Naive thymus-derived CD8-positive, alpha-beta T cell (primary cell): ENCODE measurements around the gene LHX8. TPM values are rescaled to one million over a fixed set of nuclear protein-coding genes. Genes with fewer than 3 reads are reported as not detected.

Experiments
- ATAC-seq, 2 donors: fragments of 150-1000 bp; cut with Tn5 transposase in 1 of 2; sonication (Bioruptor Pico), chemical (Tn5 transposase) in 1 of 2; 1 replicate in 1 of 2; 2 replicates in 1 of 2; pipeline ENCODE4 v1.10.0; 2021; ENCODE audit warnings: mild to moderate bottlenecking in 2 of 2, moderate library complexity in 2 of 2
- POLR2A ChIA-PET: fragments of 350-600 bp; sonication (Branson Sonifier 250); formaldehyde crosslinking; loops from one replicate; lab custom pipeline; 2021; ENCODE audit warnings: antibody characterized with exemption; lab: Charles Lee
- DNase-seq, 10 donors: peaks; one replicate each; pipeline versions ENCODE4 v3.0.0 to v3.0.0-alpha.2; 2020 to 2022
- H3K27ac Mint-ChIP-seq, 10 donors: one replicate each; pipeline ENCODE4 v1.8.0; 2020 to 2022; ENCODE audit warnings: mild to moderate bottlenecking in 10 of 10, mixed read lengths in 10 of 10, moderate library complexity in 4 of 10, inconsistent platforms in 1 of 10
- H3K27me3 Mint-ChIP-seq, 5 donors: one replicate each; pipeline ENCODE4 v1.8.0; 2021 to 2022; ENCODE audit warnings: mixed read lengths in 5 of 5
- H3K36me3 Mint-ChIP-seq, 3 donors: one replicate each; pipeline ENCODE4 v1.8.0; 2020 to 2022; ENCODE audit warnings: mixed read lengths in 3 of 3, mild to moderate bottlenecking in 2 of 3, inconsistent platforms in 1 of 3
- H3K4me1 Mint-ChIP-seq, 4 donors: one replicate each; pipeline ENCODE4 v1.8.0; 2021 to 2022; ENCODE audit warnings: mixed read lengths in 4 of 4
- H3K4me3 Mint-ChIP-seq, 10 donors: one replicate each; pipeline ENCODE4 v1.8.0; 2020 to 2022; ENCODE audit warnings: mild to moderate bottlenecking in 10 of 10, mixed read lengths in 10 of 10, moderate library complexity in 6 of 10, inconsistent platforms in 1 of 10
- H3K9me3 Mint-ChIP-seq, 9 donors: one replicate each; pipeline ENCODE4 v1.8.0; 2020 to 2022; ENCODE audit warnings: mixed read lengths in 9 of 9, mild to moderate bottlenecking in 3 of 9, inconsistent platforms in 1 of 9, moderate library complexity in 1 of 9
- polyA plus RNA-seq, 3 donors: library from polyadenylated mRNA; unstranded; fragments of 300-500 nt; fragmentation: Illumina TruSeq; gene quantifications; one replicate each; pipeline ENCODE4 v1.2.3, GENCODE V29; 2021
- total RNA-seq, 8 experiments: library from RNA in 2 of 8; stranded (reverse) in 2 of 8; gene quantifications; one replicate each; pipeline ENCODE4 v1.2.3 and lab custom pipeline; 2021 to 2026

The LHX8 gene
- total and polyA plus RNA-seq, 5 experiments from 2014 or later: not detected

GRCh38 chr1:75126611-75127101 is 7.5 kb upstream of the LHX8 start:
- Mint-ChIP-seq H3K27ac (no peak overlapping the region), H3K9me3 (peaks cover 0 to 17% (median 6%) of the 10 kb centered on the region in 9 donors), H3K4me3 (no peak overlapping the region), H3K27me3 (peaks cover 33 to 68% (median 50%) of the 10 kb centered on the region in 5 donors), H3K4me1 (peaks cover 0 to 2% (median under 1%) of the 10 kb centered on the region in 4 donors), H3K36me3 (peaks cover 0 to 6% (median 4%) of the 10 kb centered on the region in 3 donors)
- no peak for DNase-seq
- POLR2A ChIA-PET: no interaction called here
- no peak for ATAC-seq

GRCh38 chr1:75127916-75128717 is 6.1 kb upstream of the LHX8 start:
- H3K36me3 Mint-ChIP-seq: peaks cover 0 to 20% (median 8%) of the 10 kb centered on the region in 3 donors
- ATAC-seq (no peak), DNase-seq (no peak)
- H3K27ac Mint-ChIP-seq: no peak overlapping the region
- POLR2A ChIA-PET: no interaction called here
- H3K4me1 Mint-ChIP-seq: peaks cover 0 to 10% (median 3%) of the 10 kb centered on the region in 4 donors
- peaks cover 47 to 83% (median 65%) of the 10 kb centered on the region in 5 donors for H3K27me3 Mint-ChIP-seq
- H3K4me3 Mint-ChIP-seq: no peak overlapping the region
- peaks cover 0 to 27% (median 10%) of the 10 kb centered on the region in 9 donors for H3K9me3 Mint-ChIP-seq

DNA sequence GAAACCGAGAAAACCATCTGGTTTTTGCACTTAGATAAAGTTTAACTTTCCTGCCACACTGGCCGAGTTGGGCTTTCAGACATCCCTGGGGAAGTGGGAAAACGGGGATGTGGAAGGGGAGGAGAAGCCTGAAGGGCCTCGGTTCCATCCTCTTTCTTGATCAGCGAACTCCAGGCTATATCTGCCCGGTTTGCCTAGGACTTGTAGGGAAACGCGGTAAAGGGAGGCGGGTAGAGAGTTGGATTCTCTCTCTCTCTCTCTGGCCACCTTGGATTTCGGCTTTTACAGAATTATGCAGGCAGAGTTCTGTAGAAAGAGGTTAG is 4.6 kb upstream of the LHX8 start:
- ATAC-seq (no peak), DNase-seq (no peak)
- H3K4me3 Mint-ChIP-seq: no peak overlapping the region
- peaks cover 56 to 95% (median 76%) of the 10 kb centered on the region in 5 donors for H3K27me3 Mint-ChIP-seq
- peaks cover 0 to 27% (median 10%) of the 10 kb centered on the region in 9 donors for H3K9me3 Mint-ChIP-seq
- peaks cover 0 to 20% (median 12%) of the 10 kb centered on the region in 3 donors for H3K36me3 Mint-ChIP-seq
- POLR2A ChIA-PET: no interaction called here
- H3K27ac Mint-ChIP-seq: no peak overlapping the region
- peaks cover 5 to 17% (median 5%) of the 10 kb centered on the region in 4 donors for H3K4me1 Mint-ChIP-seq

DNA sequence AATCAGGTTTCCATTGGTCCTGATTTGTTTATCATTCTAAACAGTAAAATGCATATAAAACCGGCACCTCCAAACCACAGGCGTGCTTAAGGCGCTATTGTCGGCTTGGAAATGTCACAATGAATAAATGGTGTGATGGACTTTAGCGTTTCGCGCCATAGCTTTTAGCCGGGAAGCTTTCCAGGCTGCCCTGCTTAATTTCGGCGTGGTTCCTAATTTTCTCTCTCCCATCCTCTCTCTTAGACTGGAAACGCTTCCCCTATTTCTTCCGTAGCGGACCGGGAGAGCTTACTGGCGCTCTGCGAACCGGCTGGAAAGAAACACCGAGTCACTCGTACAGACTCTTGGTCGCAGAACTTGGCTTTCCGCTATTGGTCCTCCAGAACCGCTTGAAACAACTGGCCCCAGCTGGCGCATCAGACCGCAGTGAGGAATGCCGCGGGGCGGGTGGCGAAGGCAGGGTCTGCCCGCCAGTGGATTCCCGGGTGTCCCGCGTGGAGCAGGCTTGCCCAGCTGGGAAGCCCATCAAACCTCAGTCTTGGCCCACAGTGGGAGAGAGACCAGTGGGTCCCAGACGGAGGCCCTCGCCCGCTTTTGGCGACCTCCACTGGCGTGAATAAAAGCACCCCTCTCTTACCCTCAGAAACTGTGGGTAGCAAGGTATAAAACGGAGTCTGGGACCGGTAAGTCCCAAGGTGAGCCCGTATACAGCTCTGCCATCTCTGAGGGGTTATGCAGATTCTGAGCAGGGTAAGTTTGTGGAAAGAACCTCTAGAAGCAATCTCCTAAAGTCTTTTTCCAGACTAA is 4.0 kb upstream of the LHX8 start:
- POLR2A ChIA-PET: no interaction called here

DNA sequence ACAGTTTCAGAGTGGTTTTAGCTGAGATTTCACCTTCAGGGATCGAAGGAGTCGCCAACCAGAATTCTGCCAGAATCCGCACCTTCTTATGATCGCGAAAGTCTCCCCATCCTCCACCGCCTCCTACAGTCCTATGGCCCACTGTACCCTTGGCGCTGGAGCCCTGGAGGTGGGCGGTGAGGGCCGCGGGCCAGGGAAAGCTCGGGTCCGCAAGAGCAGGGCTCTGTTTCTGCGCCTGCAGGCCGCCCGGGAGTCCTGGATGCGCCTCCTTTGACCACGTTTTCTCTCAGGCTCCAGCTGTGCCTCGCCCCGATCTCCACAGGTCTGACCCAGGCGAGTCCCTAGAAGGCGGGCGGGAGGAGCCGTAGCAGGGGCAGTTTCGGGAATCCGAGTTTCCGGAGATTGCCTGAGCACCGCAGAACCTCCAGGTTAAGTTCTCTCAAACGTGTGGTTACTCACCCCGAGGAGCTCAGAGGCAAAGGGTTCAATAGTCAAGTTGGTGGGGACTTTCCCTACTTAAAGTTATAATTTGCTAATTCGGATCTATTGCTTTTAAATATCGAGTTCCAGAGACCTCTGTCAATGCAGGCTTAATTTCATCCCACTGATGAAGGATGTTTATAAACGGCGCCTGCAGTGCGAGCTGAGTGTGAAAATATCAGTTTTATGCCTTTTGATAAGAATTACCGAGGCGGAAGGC is 3.2 kb upstream of the LHX8 start:
- POLR2A ChIA-PET: no interaction called here
- no peak for ATAC-seq
- Mint-ChIP-seq H3K36me3 (peaks cover 0 to 20% (median 12%) of the 10 kb centered on the region in 3 donors), H3K9me3 (peaks cover 0 to 21% (median 10%) of the 10 kb centered on the region in 9 donors), H3K4me3 (peak overlapping the region in 1 of 10 donors; percentile 29), H3K4me1 (peaks cover 5 to 20% (median 17%) of the 10 kb centered on the region in 4 donors), H3K27ac (no peak overlapping the region), H3K27me3 (peaks cover 56 to 95% (median 78%) of the 10 kb centered on the region in 5 donors)
- DNase-seq: no peak

More for the DNA sequence above, 4.0 kb upstream of the LHX8 start:
- H3K4me1 Mint-ChIP-seq: peaks cover 5 to 20% (median 10%) of the 10 kb centered on the region in 4 donors
- H3K4me3 Mint-ChIP-seq: no peak overlapping the region
- ATAC-seq (no peak), DNase-seq (no peak)
- H3K27ac Mint-ChIP-seq: no peak overlapping the region
- peaks cover 0 to 20% (median 12%) of the 10 kb centered on the region in 3 donors for H3K36me3 Mint-ChIP-seq
- H3K9me3 Mint-ChIP-seq: peaks cover 0 to 24% (median 10%) of the 10 kb centered on the region in 9 donors
- H3K27me3 Mint-ChIP-seq: peaks cover 56 to 95% (median 78%) of the 10 kb centered on the region in 5 donors

- Mint-ChIP-seq H3K27ac (no peak overlapping the region), H3K27me3 (peaks cover 56 to 98% (median 77%) of the 10 kb centered on the region in 5 donors), H3K4me1 (peaks cover 5 to 20% (median 19%) of the 10 kb centered on the region in 4 donors), H3K9me3 (peaks cover 0 to 21% (median 10%) of the 10 kb centered on the region in 9 donors), H3K36me3 (peaks cover 0 to 20% (median 12%) of the 10 kb centered on the region in 3 donors), H3K4me3 (no peak overlapping the region)
- ATAC-seq (no peak), DNase-seq (no peak)
- POLR2A ChIA-PET: no interaction called here
These were observed 2.5 kb upstream of the LHX8 start for GRCh38 chr1:75131565-75132241.

- POLR2A ChIA-PET: no interaction called here
- DNase-seq (no peak), ATAC-seq (no peak)
- Mint-ChIP-seq H3K4me1 (peaks cover 6 to 22% (median 20%) of the 10 kb centered on the region in 4 donors), H3K36me3 (peaks cover 0 to 20% (median 12%) of the 10 kb centered on the region in 3 donors), H3K27ac (no peak overlapping the region), H3K27me3 (peaks cover 54 to 98% (median 75%) of the 10 kb centered on the region in 5 donors), H3K9me3 (peaks cover 0 to 21% (median 7%) of the 10 kb centered on the region in 9 donors), H3K4me3 (peak overlapping the region in 1 of 10 donors; percentile 30)
These were observed 1.9 kb upstream of the LHX8 start for GRCh38 chr1:75132242-75132811.

- H3K4me3 Mint-ChIP-seq: no peak overlapping the region
- H3K9me3 Mint-ChIP-seq: peaks cover 0 to 21% (median 7%) of the 10 kb centered on the region in 9 donors
- no peak overlapping the region for H3K27ac Mint-ChIP-seq
- H3K27me3 Mint-ChIP-seq: peaks cover 54 to 98% (median 74%) of the 10 kb centered on the region in 5 donors
- POLR2A ChIA-PET: no interaction called here
- ATAC-seq (no peak), DNase-seq (no peak)
- H3K4me1 Mint-ChIP-seq: peaks cover 6 to 25% (median 20%) of the 10 kb centered on the region in 4 donors
- peaks cover 0 to 14% (median 12%) of the 10 kb centered on the region in 3 donors for H3K36me3 Mint-ChIP-seq
These were observed 1.2 kb upstream of the LHX8 start for GRCh38 chr1:75132812-75133619.

- peaks cover 49 to 83% (median 72%) of the 10 kb centered on the region in 5 donors for H3K27me3 Mint-ChIP-seq
- H3K4me1 Mint-ChIP-seq: peaks cover 6 to 25% (median 20%) of the 10 kb centered on the region in 4 donors
- H3K27ac Mint-ChIP-seq: no peak overlapping the region
- ATAC-seq: no peak
- POLR2A ChIA-PET: no interaction called here
- peak overlapping the region; percentile 39 to 79 (median 64) for H3K4me3 Mint-ChIP-seq
- H3K9me3 Mint-ChIP-seq: peaks cover 0 to 15% (median 2%) of the 10 kb centered on the region in 9 donors
- H3K36me3 Mint-ChIP-seq: peaks cover 0 to 14% (median 9%) of the 10 kb centered on the region in 3 donors
- DNase-seq: no peak
These were observed 722 bp downstream of the LHX8 start for GRCh38 chr1:75134647-75135572.

- H3K27ac Mint-ChIP-seq: peak overlapping the region in 1 of 10 donors; percentile 74
- H3K4me3 Mint-ChIP-seq: peak overlapping the region; percentile 48 to 79 (median 64)
- DNase-seq (no peak), ATAC-seq (no peak)
- peaks cover 0 to 15% (median 2%) of the 10 kb centered on the region in 9 donors for H3K9me3 Mint-ChIP-seq
- peaks cover 0 to 14% (median 9%) of the 10 kb centered on the region in 3 donors for H3K36me3 Mint-ChIP-seq
- POLR2A ChIA-PET: no interaction called here
- H3K4me1 Mint-ChIP-seq: peaks cover 6 to 25% (median 20%) of the 10 kb centered on the region in 4 donors
- H3K27me3 Mint-ChIP-seq: peaks cover 53 to 75% (median 64%) of the 10 kb centered on the region in 5 donors
These were observed 1.5 kb downstream of the LHX8 start for GRCh38 chr1:75135573-75136194.
